Suppressor macrophage treated with lipopolysaccharide for 1 hour (primary cell): ENCODE results near the gene SLC9A1.
"Not testable (repeated sequence)": the region's sequence is repeated elsewhere in the genome, so short reads cannot be mapped to it uniquely, and the experiment has no call there.

Experiments
- DNase-seq, 3 donors: peaks; one replicate each; pipeline ENCODE4 v3.0.0-alpha.2; 2020 to 2022

The SLC9A1 gene

GRCh38 chr1:27130798-27131197 lies 24.1 kb downstream of the SLC9A1 start:
- DNase-seq: no peak

- no peak for DNase-seq
These were observed 25.7 kb downstream of the SLC9A1 start for GRCh38 chr1:27129225-27129624.

GRCh38 chr1:27127419-27127818 lies 27.5 kb downstream of the SLC9A1 start:
- no peak for DNase-seq

GRCh38 chr1:27126391-27126790 lies 28.5 kb downstream of the SLC9A1 start:
- no peak for DNase-seq

GRCh38 chr1:27125125-27125524 lies 29.8 kb downstream of the SLC9A1 start:
- DNase-seq: not testable (repeated sequence)

GRCh38 chr1:27124405-27124804 lies 30.5 kb downstream of the SLC9A1 start:
- no peak for DNase-seq

GRCh38 chr1:27122652-27123051 lies 32.3 kb downstream of the SLC9A1 start:
- peak; percentile 71 to 80 (median 75) for DNase-seq

GRCh38 chr1:27120854-27121253 lies 34.1 kb downstream of the SLC9A1 start:
- DNase-seq: no peak

GRCh38 chr1:27118440-27118689 lies 36.6 kb downstream of the SLC9A1 start:
- DNase-seq: no peak

- no peak for DNase-seq
These were observed 37.0 kb downstream of the SLC9A1 start for GRCh38 chr1:27117733-27118439.

- peak; percentile 85 to 94 (median 93) for DNase-seq
These were observed 38.2 kb downstream of the SLC9A1 start for GRCh38 chr1:27116697-27117096.

GRCh38 chr1:27116232-27116631 lies 38.7 kb downstream of the SLC9A1 start:
- DNase-seq: no peak

- DNase-seq: no peak
These were observed 40.4 kb downstream of the SLC9A1 start for GRCh38 chr1:27114546-27114945.

- DNase-seq: no peak
These were observed 41.1 kb downstream of the SLC9A1 start for GRCh38 chr1:27113861-27114260.

- DNase-seq: peak; percentile 97 to 99 (median 98)
These were observed 43.0 kb downstream of the SLC9A1 start for GRCh38 chr1:27111626-27112573.

GRCh38 chr1:27109103-27109822 lies 45.7 kb downstream of the SLC9A1 start:
- DNase-seq: peak; percentile 49 to 77 (median 54)

- DNase-seq: no peak
These were observed 46.3 kb downstream of the SLC9A1 start for GRCh38 chr1:27108588-27108987.

GRCh38 chr1:27106561-27107323 lies 48.2 kb downstream of the SLC9A1 start:
- peak; percentile 52 to 62 (median 58) for DNase-seq

GRCh38 chr1:27105018-27105417 lies 49.9 kb downstream of the SLC9A1 start:
- DNase-seq: no peak

- no peak for DNase-seq
These were observed 51.4 kb downstream of the SLC9A1 start for GRCh38 chr1:27103498-27103897.

GRCh38 chr1:27102707-27103468 lies 52.0 kb downstream of the SLC9A1 start:
- DNase-seq: peak; percentile 66 to 79 (median 78)

GRCh38 chr1:27102134-27102706 lies 52.7 kb downstream of the SLC9A1 start:
- no peak for DNase-seq
